Chondrocyte (in vitro differentiated cells): ENCODE results near the gene NQO2. TPM values are rescaled to one million over a fixed set of nuclear protein-coding genes. Genes with fewer than 3 reads are reported as not detected.
A peak's percentile ranks its signal among the peaks of the same experiment; 100 is the strongest.

Experiments used
- DNase-seq: peaks from one replicate; pipeline ENCODE4 v3.0.0; 2021; ENCODE audit warnings: mixed read lengths, low spot score
- H3K27ac Mint-ChIP-seq: one replicate; pipeline ENCODE4 v1.8.0; 2021; ENCODE audit warnings: mild to moderate bottlenecking, moderate library complexity, mixed read lengths; ENCODE audit not compliant: unreplicated experiment
- H3K27me3 Mint-ChIP-seq: 2 replicates; pipeline ENCODE4 v1.8.0; 2021; ENCODE audit warnings: low read depth, mixed read lengths
- H3K36me3 Mint-ChIP-seq: 2 replicates; pipeline ENCODE4 v1.8.0; 2021; ENCODE audit warnings: low read depth, mixed read lengths
- H3K4me1 Mint-ChIP-seq: 2 replicates; pipeline ENCODE4 v1.8.0; 2021; ENCODE audit warnings: low read depth, mild to moderate bottlenecking, mixed read lengths
- H3K4me3 Mint-ChIP-seq: one replicate; pipeline ENCODE4 v1.8.0; 2021; ENCODE audit warnings: mild to moderate bottlenecking, moderate library complexity, mixed read lengths; ENCODE audit not compliant: unreplicated experiment
- H3K9me3 Mint-ChIP-seq: 2 replicates; pipeline ENCODE4 v1.8.0; 2021; ENCODE audit warnings: low read depth, mixed read lengths
- total RNA-seq: library from RNA; stranded (reverse); gene quantifications from 3 replicates; pipeline ENCODE4 v1.2.1, GENCODE V29; 2021
- TF ChIP-seq, protein P1 (sequence below): fragments of 200-600 bp; sonication (generic); IDR thresholded peaks from 2 replicates; pipeline ENCODE4 v1.5.0; 2021; ENCODE audit warnings: antibody characterized with exemption, mild to moderate bottlenecking, moderate library complexity

NQO2 gene
- total RNA-seq, 1 donor from 2014 or later: 35.1 TPM

DNA sequence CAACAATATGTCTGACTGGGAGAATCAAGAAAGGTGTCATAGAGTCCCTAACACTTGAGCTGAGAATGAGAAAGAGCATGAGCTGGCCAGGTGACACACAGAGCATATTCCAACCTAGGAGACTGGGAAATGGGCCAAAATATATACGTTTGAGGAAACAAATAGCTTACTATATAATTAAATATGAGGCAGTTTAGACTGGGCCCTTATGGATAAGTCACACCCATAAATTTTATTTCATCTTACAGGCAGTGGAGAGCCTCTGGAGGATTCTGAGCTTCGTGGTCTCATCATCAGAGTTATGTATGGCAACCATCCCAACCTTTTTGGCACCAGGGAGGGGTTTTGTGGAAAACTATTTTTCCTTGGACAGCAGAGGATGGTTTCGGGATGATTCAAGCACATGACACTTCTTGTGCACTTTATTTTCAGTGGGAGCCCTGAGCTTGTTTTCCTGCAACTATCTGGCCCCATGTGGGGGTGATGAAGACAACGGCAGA is 12.9 kb upstream of the NQO2 start:
- TF ChIP-seq, protein P1, sequence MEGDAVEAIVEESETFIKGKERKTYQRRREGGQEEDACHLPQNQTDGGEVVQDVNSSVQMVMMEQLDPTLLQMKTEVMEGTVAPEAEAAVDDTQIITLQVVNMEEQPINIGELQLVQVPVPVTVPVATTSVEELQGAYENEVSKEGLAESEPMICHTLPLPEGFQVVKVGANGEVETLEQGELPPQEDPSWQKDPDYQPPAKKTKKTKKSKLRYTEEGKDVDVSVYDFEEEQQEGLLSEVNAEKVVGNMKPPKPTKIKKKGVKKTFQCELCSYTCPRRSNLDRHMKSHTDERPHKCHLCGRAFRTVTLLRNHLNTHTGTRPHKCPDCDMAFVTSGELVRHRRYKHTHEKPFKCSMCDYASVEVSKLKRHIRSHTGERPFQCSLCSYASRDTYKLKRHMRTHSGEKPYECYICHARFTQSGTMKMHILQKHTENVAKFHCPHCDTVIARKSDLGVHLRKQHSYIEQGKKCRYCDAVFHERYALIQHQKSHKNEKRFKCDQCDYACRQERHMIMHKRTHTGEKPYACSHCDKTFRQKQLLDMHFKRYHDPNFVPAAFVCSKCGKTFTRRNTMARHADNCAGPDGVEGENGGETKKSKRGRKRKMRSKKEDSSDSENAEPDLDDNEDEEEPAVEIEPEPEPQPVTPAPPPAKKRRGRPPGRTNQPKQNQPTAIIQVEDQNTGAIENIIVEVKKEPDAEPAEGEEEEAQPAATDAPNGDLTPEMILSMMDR: no peak
- Mint-ChIP-seq H3K4me1 (peaks cover 44% of the 10 kb centered on the region), H3K27me3 (no peaks in the 10 kb centered on the region), H3K9me3 (no peaks in the 10 kb centered on the region), H3K27ac (peak overlapping the region; percentile 99), H3K36me3 (no peaks in the 10 kb centered on the region), H3K4me3 (no peak overlapping the region)
- DNase-seq: no peak

DNA sequence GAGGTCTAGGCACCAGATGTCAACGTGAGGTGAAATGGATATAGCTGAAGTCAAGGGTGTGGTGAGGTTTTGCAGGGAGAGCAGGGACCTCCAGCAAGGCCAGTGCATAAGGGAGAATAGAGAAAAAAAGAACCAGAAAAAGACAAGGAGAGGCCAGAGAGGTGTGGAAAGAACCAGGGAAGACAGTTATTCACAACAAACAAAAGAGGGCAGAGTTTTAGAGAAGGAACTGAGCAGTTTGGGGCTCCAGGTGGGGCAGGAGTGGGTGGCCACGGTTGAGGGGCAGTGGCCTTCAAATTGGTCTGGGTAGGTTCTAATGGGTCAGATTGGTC is 11.6 kb upstream of the NQO2 start:
- no peaks in the 10 kb centered on the region for H3K9me3 Mint-ChIP-seq
- TF ChIP-seq, protein P1: no peak
- peak overlapping the region; percentile 81 for H3K4me3 Mint-ChIP-seq
- H3K27ac Mint-ChIP-seq: peak overlapping the region; percentile 99
- no peaks in the 10 kb centered on the region for H3K27me3 Mint-ChIP-seq
- no peaks in the 10 kb centered on the region for H3K36me3 Mint-ChIP-seq
- DNase-seq: no peak
- H3K4me1 Mint-ChIP-seq: peaks cover 34% of the 10 kb centered on the region

DNA sequence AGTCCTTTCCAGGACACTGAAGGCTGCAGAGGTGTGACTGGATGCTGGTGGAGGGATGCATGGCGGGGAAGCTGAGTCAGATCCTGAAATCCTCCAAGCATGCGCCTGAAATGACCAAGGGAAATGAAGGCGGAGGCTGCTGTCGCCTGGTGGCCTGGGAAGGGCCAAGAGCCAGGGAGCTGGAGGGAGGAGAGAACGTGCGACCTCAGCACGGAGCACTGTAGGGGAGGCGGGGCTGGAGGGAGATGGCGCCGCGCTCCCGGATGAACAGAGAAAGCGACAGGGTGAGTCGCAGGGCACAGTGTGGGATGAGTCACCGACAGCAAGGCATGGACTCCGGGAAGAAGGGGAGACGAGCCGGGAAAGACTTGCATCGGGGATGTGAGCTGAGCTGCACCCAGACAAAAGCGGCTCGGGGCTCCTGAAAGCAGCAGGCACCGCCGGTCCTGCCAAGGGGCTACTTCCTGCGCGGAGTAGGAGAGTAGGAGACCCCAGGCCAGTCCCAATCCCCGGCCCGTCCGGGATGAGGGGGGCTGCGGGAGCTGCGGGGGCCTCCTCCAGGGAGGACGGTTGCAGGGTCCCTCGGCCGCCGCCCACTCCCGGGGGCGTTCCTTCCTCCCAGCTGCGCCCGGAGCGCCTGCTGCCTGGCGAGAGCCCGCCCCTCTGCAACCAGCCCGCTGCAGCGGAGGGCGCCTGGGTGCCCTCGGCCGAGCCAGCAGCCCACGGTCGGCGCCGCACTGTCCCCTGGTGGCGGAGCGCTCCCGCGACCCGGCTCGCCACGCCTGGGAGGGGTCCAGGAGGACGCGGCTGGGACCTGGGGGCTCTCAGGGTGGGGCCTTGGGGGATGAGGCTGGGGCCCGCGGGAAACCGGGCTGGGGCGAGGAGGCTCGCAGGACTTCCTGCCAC is 11.0 kb upstream of the NQO2 start:
- Mint-ChIP-seq H3K27me3 (no peaks in the 10 kb centered on the region), H3K4me3 (peak overlapping the region; percentile 81), H3K27ac (peak overlapping the region; percentile 99), H3K9me3 (no peaks in the 10 kb centered on the region), H3K4me1 (peaks cover 34% of the 10 kb centered on the region), H3K36me3 (no peaks in the 10 kb centered on the region)
- TF ChIP-seq, protein P1: peak; percentile 93
- peak; percentile 96 for DNase-seq

DNA sequence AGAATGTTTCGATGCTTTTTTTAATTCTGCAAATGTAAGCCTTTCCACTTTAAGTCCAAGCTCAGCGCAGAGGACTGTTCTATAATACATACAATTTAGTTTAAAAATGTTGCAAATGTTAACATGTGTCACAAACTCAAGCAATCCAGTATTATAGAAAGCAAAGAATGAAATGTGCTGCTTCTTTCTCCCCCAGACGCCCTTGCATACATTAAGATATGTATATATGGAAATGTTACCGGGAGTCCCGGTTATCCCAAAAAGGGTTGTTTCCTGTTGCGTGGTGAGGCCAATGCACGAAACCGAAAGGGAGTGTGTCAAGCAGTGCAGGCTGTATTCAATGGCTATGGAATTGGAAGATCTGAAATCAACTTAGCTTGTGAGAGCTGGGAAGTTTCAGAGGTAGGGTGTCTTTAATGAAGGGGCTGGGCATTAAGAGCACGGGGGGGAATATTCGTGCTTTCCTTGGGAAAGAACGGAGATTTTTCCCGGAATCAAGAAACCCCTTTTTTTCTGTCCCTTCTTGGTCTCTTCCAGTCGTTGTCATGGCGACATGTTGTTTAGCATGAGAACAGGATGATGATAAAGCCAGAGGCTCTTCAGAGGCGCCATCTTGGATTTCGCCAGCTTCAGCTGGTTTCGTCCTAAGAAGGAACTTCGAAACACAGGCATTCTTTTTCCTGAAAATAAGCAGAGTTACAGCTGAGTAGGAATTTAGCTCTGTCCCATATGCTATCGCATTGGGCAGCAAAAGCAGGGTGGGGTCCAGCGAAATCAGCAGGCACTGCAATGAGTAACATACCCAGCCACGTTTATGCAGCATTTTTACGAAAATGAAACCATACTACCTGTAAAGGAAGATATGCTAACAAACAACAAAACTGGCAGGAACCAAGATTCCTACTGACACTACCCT is 10.1 kb upstream of the NQO2 start:
- Mint-ChIP-seq H3K36me3 (no peaks in the 10 kb centered on the region), H3K4me1 (peaks cover 34% of the 10 kb centered on the region), H3K27me3 (no peaks in the 10 kb centered on the region), H3K27ac (peak overlapping the region; percentile 98), H3K4me3 (peak overlapping the region; percentile 81), H3K9me3 (no peaks in the 10 kb centered on the region)
- TF ChIP-seq, protein P1: peak; percentile 15
- no peak for DNase-seq
